HepG2 (cell line): ENCODE data around the gene COQ9. TPM values are rescaled to one million over a fixed set of nuclear protein-coding genes. Genes with fewer than 3 reads are reported as not detected.

ENCODE experiments used
- ATAC-seq: fragments of 200-7000 bp; cut with Tn5 transposase; 3 replicates; pipeline ENCODE4 v1.9.1; 2020; ENCODE audit warnings: mild to moderate bottlenecking, moderate library complexity
- BruUV-seq: library from RNA; stranded (reverse); fragments of 400-500 nt; replicated peaks from 2 replicates; lab custom pipeline; 2021; lab: Mats Ljungman, UMichigan
- CTCF ChIA-PET: fragments of 300-600 bp; formaldehyde crosslinking; extraction: SDS; loops from one replicate; lab custom pipeline; 2021; ENCODE audit warnings: low total read pairs, inconsistent platforms, low intra/inter-chr PET ratio; lab: Yijun Ruan, JAX
- POLR2A ChIA-PET: fragments of 350-600 bp; sonication (Branson Sonifier 250); formaldehyde crosslinking; loops from one replicate; lab custom pipeline; 2020; ENCODE audit warnings: antibody characterized with exemption, inconsistent platforms; lab: Yijun Ruan, JAX
- DNase-seq: peaks from one replicate; pipeline ENCODE4 v3.0.0-alpha.2; 2015; ENCODE audit warnings: low spot score
- FAIRE-seq: peaks from 3 replicates; lab custom pipeline; 2011; peaks lifted over from hg19 to GRCh38; lab: Jason Lieb, UNC
- H2AFZ ChIP-seq: one replicate; pipeline ENCODE4 v1.6.1; 2011; ENCODE audit warnings: low read length, inconsistent platforms
- H3K27ac ChIP-seq: fragments of 300-600 bp; 3 replicates; pipeline ENCODE4 v1.8.0; 2011; ENCODE audit warnings: mixed run types, mild to moderate bottlenecking, mixed read lengths, low read length, inconsistent platforms; ENCODE audit not compliant: insufficient read depth; ENCODE audit errors: extremely low read length
- H3K27me3 ChIP-seq, 2 experiments: fragments of 200-600 bp in 1 of 2; 2 replicates in 1 of 2; 3 replicates in 1 of 2; pipeline versions ENCODE4 v1.6.0 to v1.8.0; 2011; ENCODE audit warnings: low read length in 2 of 2, mild to moderate bottlenecking in 2 of 2, moderate library complexity in 2 of 2, inconsistent platforms in 1 of 2; ENCODE audit not compliant: insufficient read depth in 2 of 2, control insufficient read depth in 1 of 2
- H3K36me3 ChIP-seq, 2 experiments: fragments of 200-600 bp in 1 of 2; replicated peaks in 1 of 2; 2 replicates in 1 of 2; 3 replicates in 1 of 2; pipeline versions ENCODE4 v1.5.1 to v1.8.0; 2011; ENCODE audit warnings: low read length in 2 of 2, inconsistent platforms in 1 of 2; ENCODE audit not compliant: insufficient read depth in 2 of 2, control insufficient read depth in 1 of 2
- H3K4me1 ChIP-seq: 2 replicates; pipeline ENCODE4 v1.5.1; 2012; ENCODE audit warnings: low read length, inconsistent platforms; ENCODE audit not compliant: insufficient read depth
- H3K4me2 ChIP-seq: 2 replicates; pipeline ENCODE4 v1.6.0; 2011; ENCODE audit warnings: low read depth, low read length, inconsistent platforms
- H3K4me3 ChIP-seq, 3 experiments: fragments of 200-600 bp in 1 of 3; sonication (generic), shearing (Covaris generic) in 1 of 3; replicated peaks in 1 of 3; 2 replicates each; pipeline ENCODE4 v1.5.1; 2011 to 2016; ENCODE audit warnings: low read length in 3 of 3, inconsistent platforms in 2 of 3, low read depth in 2 of 3, mild to moderate bottlenecking in 2 of 3, control low read depth in 1 of 3, mixed read lengths in 1 of 3; ENCODE audit not compliant: insufficient read depth in 1 of 3
- H3K79me2 ChIP-seq: one replicate; pipeline ENCODE4 v1.6.1; 2011; ENCODE audit warnings: low read length, inconsistent platforms; ENCODE audit not compliant: insufficient read depth
- H3K9ac ChIP-seq: 2 replicates; pipeline ENCODE4 v1.6.0; 2011; ENCODE audit warnings: mild to moderate bottlenecking, low read depth, low read length, inconsistent platforms; ENCODE audit not compliant: insufficient read depth
- H3K9me3 ChIP-seq: 2 replicates; pipeline ENCODE4 v1.5.1; 2012; ENCODE audit warnings: mild to moderate bottlenecking, low read length
- H4K20me1 ChIP-seq: 2 replicates; pipeline ENCODE4 v1.6.0; 2011; ENCODE audit warnings: inconsistent platforms, mild to moderate bottlenecking, low read length, moderate library complexity; ENCODE audit not compliant: insufficient read depth
- ELF4 ChIP-seq: sonication (generic); formaldehyde crosslinking; IDR thresholded peaks from 2 replicates; pipeline ENCODE4 v1.5.0; 2020; ENCODE audit warnings: missing genetic modification reagents, mild to moderate bottlenecking, moderate library complexity, borderline replicate concordance
- HNRNPH1 ChIP-seq: fragments of 200-400 bp; formaldehyde crosslinking; optimal IDR thresholded peaks from 2 replicates; pipeline ENCODE3; 2017; ENCODE audit warnings: mild to moderate bottlenecking, low read depth, low read length
- KDM4B ChIP-seq: sonication (generic); formaldehyde crosslinking; IDR thresholded peaks from 2 replicates; pipeline ENCODE4 v1.4.0; 2020; ENCODE audit warnings: missing genetic modification reagents
- KDM5A ChIP-seq: fragments of 200-600 bp; sonication (generic); IDR thresholded peaks from 2 replicates; pipeline ENCODE4 v1.7.0; 2018; ENCODE audit warnings: antibody characterized with exemption, mild to moderate bottlenecking, low read length, borderline replicate concordance
- NFATC3 ChIP-seq: sonication (generic); formaldehyde crosslinking; IDR thresholded peaks from 2 replicates; pipeline ENCODE4 v1.5.1; 2020; ENCODE audit warnings: mild to moderate bottlenecking, missing genetic modification reagents
- SP4 ChIP-seq: sonication (generic); formaldehyde crosslinking; IDR thresholded peaks from 2 replicates; pipeline ENCODE4 v1.8.1; 2023; ENCODE audit warnings: mild to moderate bottlenecking, missing genetic modification reagents
- ZBTB40 ChIP-seq, 2 experiments: fragments of 450-650 bp in 1 of 2; sonication (generic) in 1 of 2; formaldehyde crosslinking in 1 of 2; IDR thresholded peaks; 2 replicates each; pipeline versions ENCODE4 v1.6.1 to v1.8.0; 2016 to 2022; ENCODE audit warnings: antibody characterized with exemption in 1 of 2, mild to moderate bottlenecking in 1 of 2, missing genetic modification reagents in 1 of 2
- ZNF564 ChIP-seq: sonication (generic); formaldehyde crosslinking; IDR thresholded peaks from 2 replicates; pipeline ENCODE4 v1.8.1; 2023; ENCODE audit warnings: mild to moderate bottlenecking, missing genetic modification reagents
- ZUFSP ChIP-seq: sonication (generic); formaldehyde crosslinking; IDR thresholded peaks from 2 replicates; pipeline ENCODE4 v1.9.0; 2021; ENCODE audit warnings: missing genetic modification reagents, mild to moderate bottlenecking, borderline replicate concordance
- WGBS: methylation state at CpG from one replicate; pipeline ENCODE4 v1.1.6; 2017; ENCODE audit warnings: low lambda C conversion rate; 5-methylcytosine and 5-hydroxymethylcytosine counted together
- in situ Hi-C: cut with HindIII; loops from 2 replicates; pipeline ENCODE4 v1.10.0; 2017; ENCODE audit warnings: low pct_unique_long_range_greater_than_20kb; ENCODE audit not compliant: extremely low pct_ligation_motif_present
- intact Hi-C: fragments of 100-400 bp; cut with micrococcal nuclease; formaldehyde crosslinking; loops from one replicate; pipeline ENCODE4 v1.10.0; 2022; ENCODE audit not compliant: unreplicated experiment
- polyA plus RNA-seq, 8 experiments: library from polyadenylated mRNA; depleted of rRNA in 3 of 8; stranded (reverse) in 7 of 8; unstranded in 1 of 8; fragments of >200 nt; fragmentation: Illumina TruSeq in 4 of 8; extraction: Trizol in 4 of 8; gene quantifications; 2 replicates each; pipeline versions ENCODE4 v1.2.1 to v1.2.3, GENCODE V29; 2011 to 2016; ENCODE audit warnings: low read depth in 4 of 8, missing spikeins in 1 of 8, mixed read lengths in 1 of 8; ENCODE audit not compliant: insufficient read depth in 1 of 8
- total RNA-seq, 5 experiments: library from RNA; depleted of rRNA; stranded (reverse); fragments of >200 nt; fragmentation: Illumina TruSeq; extraction: Trizol; gene quantifications; 2 replicates each; pipeline ENCODE4 v1.2.3, GENCODE V29; 2016; ENCODE audit warnings: low read depth in 1 of 5
- TF ChIP-seq, protein P1 (sequence below): sonication (generic); formaldehyde crosslinking; IDR thresholded peaks from 2 replicates; pipeline ENCODE4 v1.5.1; 2020; ENCODE audit warnings: mild to moderate bottlenecking, missing genetic modification reagents, moderate library complexity

The COQ9 gene
- total and polyA plus RNA-seq, 2 of the 13 experiments (the other 11 are each of a cell fraction or from before 2014, with no cell fraction given) = 57.5 to 108 TPM

DNA sequence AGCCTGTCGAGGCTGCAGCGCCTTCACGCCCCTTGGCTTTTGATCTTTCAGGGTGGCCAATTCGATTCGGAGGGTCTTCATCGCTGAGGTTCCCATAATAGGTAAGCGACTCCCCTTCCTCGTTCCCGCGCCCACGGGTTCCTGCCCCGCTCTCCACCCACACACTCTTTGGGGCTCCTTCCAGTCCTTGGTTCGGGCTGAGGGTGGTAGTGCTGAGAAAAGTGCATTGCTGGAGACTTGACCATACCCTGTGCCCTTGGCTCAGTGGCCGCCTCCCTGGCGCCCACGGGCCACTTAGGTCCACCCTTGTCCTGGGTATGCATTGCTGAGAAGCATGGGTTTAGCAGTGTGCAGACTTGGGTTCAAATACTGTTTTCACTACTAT lies 15.7 kb downstream of the COQ9 start (continued):
- no peak for TF ChIP-seq KDM4B
- TF ChIP-seq, protein P1, sequence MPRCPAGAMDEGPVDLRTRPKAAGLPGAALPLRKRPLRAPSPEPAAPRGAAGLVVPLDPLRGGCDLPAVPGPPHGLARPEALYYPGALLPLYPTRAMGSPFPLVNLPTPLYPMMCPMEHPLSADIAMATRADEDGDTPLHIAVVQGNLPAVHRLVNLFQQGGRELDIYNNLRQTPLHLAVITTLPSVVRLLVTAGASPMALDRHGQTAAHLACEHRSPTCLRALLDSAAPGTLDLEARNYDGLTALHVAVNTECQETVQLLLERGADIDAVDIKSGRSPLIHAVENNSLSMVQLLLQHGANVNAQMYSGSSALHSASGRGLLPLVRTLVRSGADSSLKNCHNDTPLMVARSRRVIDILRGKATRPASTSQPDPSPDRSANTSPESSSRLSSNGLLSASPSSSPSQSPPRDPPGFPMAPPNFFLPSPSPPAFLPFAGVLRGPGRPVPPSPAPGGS = no peak
- TF ChIP-seq NFATC3 (CRISPR knock-in tag) = 0 out of 2 replicates have a peak, but pooled peaks have one; percentile 69
- TF ChIP-seq KDM5A = peak; percentile 39; the same call in 1 of the 2 replicates
- no peak for TF ChIP-seq HNRNPH1
- TF ChIP-seq, all 625 proteins: peak for 15

- intact Hi-C loops = no loop called here
- CTCF ChIA-PET = interaction anchor here (4.6 kb wide), 1 partner anchor 55 kb away, joined by 37 read pairs; no protein-coding TSS in a partner anchor
- ATAC-seq (no peak), FAIRE-seq (no peak), DNase-seq (no peak)
- in situ Hi-C loops = no loop called here
- Histone ChIP-seq H3K9me3 (no peaks in the 10 kb centered on the region), H3K9ac (no peak overlapping the region), H3K27me3 (no peaks in the 10 kb centered on the region; a peak in 1 of 5 replicates), H2AFZ (no peak overlapping the region), H3K36me3 (peaks cover 32 to 65% of the 10 kb centered on the region in 2 experiments), H4K20me1 (no peaks in the 10 kb centered on the region), H3K4me2 (no peak overlapping the region), H3K79me2 (peaks cover 34% of the 10 kb centered on the region), H3K4me1 (peaks cover 34% of the 10 kb centered on the region), H3K27ac (no peak overlapping the region), H3K4me3 (no peak overlapping the region)
- POLR2A ChIA-PET = interaction anchor here (1.3 to 2.5 kb wide), 2 partner anchors 18 to 19 kb away, joined by 4 to 11 read pairs; partner anchors contain the start of genes CIAPIN1 and COQ9
- no peak for TF ChIP-seq ZNF564 (CRISPR knock-in tag)
- TF ChIP-seq ZBTB40 (IDR thresholded peaks at IDR 0.05) = no peak
- no peak for TF ChIP-seq ZBTB40 (CRISPR knock-in tag; IDR thresholded peaks at IDR 0.05)
- no peak for TF ChIP-seq ZUFSP (CRISPR knock-in tag)
- no peak for TF ChIP-seq ELF4
- TF ChIP-seq SP4 (CRISPR knock-in tag) = no peak
- WGBS = 99% methylated on average over 2 of the region's 2 CpGs
- no TSS peak for BruUV-seq
Measured at GRCh38 chr16:57464523-57464922, 17.2 kb downstream of the COQ9 start.
